H9 (cell line): ENCODE results near the gene LRFN3. TPM values are rescaled to one million over a fixed set of nuclear protein-coding genes. Genes with fewer than 3 reads are reported as not detected.
A peak's percentile ranks its signal among the peaks of the same experiment; 100 is the strongest.

Experiments used
- DNase-seq: peaks from one replicate; pipeline ENCODE4 v3.0.0-alpha.2; 2017
- H2AFZ ChIP-seq: one replicate; pipeline ENCODE4 v1.6.1; 2013; ENCODE audit warnings: mild to moderate bottlenecking, low read length, control low read depth, moderate library complexity
- H2AK5ac ChIP-seq: 2 replicates; pipeline ENCODE4 v1.6.1; 2013; ENCODE audit warnings: low read length, control low read depth, mixed read lengths; ENCODE audit not compliant: insufficient read length
- H2BK120ac ChIP-seq: one replicate; pipeline ENCODE4 v1.6.1; 2013; ENCODE audit warnings: low read depth, mild to moderate bottlenecking, low read length, control low read depth, inconsistent platforms; ENCODE audit not compliant: poor library complexity, severe bottlenecking
- H2BK12ac ChIP-seq: 2 replicates; pipeline ENCODE4 v1.6.1; 2013; ENCODE audit warnings: low read length, control low read depth, mixed read lengths, low read depth; ENCODE audit not compliant: insufficient read length
- H2BK15ac ChIP-seq: 2 replicates; pipeline ENCODE4 v1.6.1; 2013; ENCODE audit warnings: low read depth, low read length, control low read depth
- H2BK20ac ChIP-seq: one replicate; pipeline ENCODE4 v1.6.1; 2013; ENCODE audit warnings: low read depth, mild to moderate bottlenecking, low read length, control low read depth, inconsistent platforms; ENCODE audit not compliant: poor library complexity, severe bottlenecking
- H2BK5ac ChIP-seq: 2 replicates; pipeline ENCODE4 v1.6.1; 2013; ENCODE audit warnings: low read length, control low read depth, mixed read lengths; ENCODE audit not compliant: insufficient read length
- H3K14ac ChIP-seq: 2 replicates; pipeline ENCODE4 v1.6.1; 2013; ENCODE audit warnings: low read length, control low read depth; ENCODE audit not compliant: insufficient read depth
- H3K18ac ChIP-seq: 2 replicates; pipeline ENCODE4 v1.6.1; 2013; ENCODE audit warnings: low read depth, mild to moderate bottlenecking, mixed read lengths, low read length, control low read depth; ENCODE audit not compliant: insufficient read length
- H3K23ac ChIP-seq: 2 replicates; pipeline ENCODE4 v1.6.1; 2013; ENCODE audit warnings: low read length, control low read depth, mixed read lengths, low read depth; ENCODE audit not compliant: insufficient read length
- H3K23me2 ChIP-seq: 2 replicates; pipeline ENCODE4 v1.6.1; 2013; ENCODE audit warnings: low read depth, mild to moderate bottlenecking, mixed read lengths, low read length, control low read depth; ENCODE audit not compliant: insufficient read length, poor library complexity, severe bottlenecking
- H3K27ac ChIP-seq: 2 replicates; pipeline ENCODE4 v1.5.1; 2013; ENCODE audit warnings: low read length, control low read depth, mixed read lengths, low read depth; ENCODE audit not compliant: insufficient read length
- H3K27me3 ChIP-seq: 2 replicates; pipeline ENCODE4 v1.6.1; 2013; ENCODE audit warnings: low read length, control low read depth, inconsistent platforms; ENCODE audit not compliant: insufficient read depth
- H3K4ac ChIP-seq: 2 replicates; pipeline ENCODE4 v1.6.1; 2013; ENCODE audit warnings: low read depth, mild to moderate bottlenecking, control low read depth, inconsistent platforms, low read length, moderate library complexity
- H3K4me1 ChIP-seq: 2 replicates; pipeline ENCODE4 v1.6.1; 2013; ENCODE audit warnings: low read length, control low read depth, inconsistent platforms; ENCODE audit not compliant: insufficient read depth
- H3K4me2 ChIP-seq: 2 replicates; pipeline ENCODE4 v1.6.1; 2013; ENCODE audit warnings: low read length, control low read depth, mixed read lengths; ENCODE audit not compliant: insufficient read length, insufficient read depth
- H3K56ac ChIP-seq: 2 replicates; pipeline ENCODE4 v1.6.1; 2013; ENCODE audit warnings: low read depth, mild to moderate bottlenecking, mixed read lengths, low read length, control low read depth; ENCODE audit not compliant: insufficient read length
- H3K79me1 ChIP-seq: 2 replicates; pipeline ENCODE4 v1.6.1; 2013; ENCODE audit warnings: low read depth, mild to moderate bottlenecking, moderate library complexity, low read length, control low read depth, inconsistent platforms; ENCODE audit not compliant: insufficient read depth, poor library complexity, severe bottlenecking
- H3K79me2 ChIP-seq: 2 replicates; pipeline ENCODE4 v1.6.1; 2013; ENCODE audit warnings: low read length, control low read depth, inconsistent platforms; ENCODE audit not compliant: insufficient read depth
- H3K9ac ChIP-seq: 2 replicates; pipeline ENCODE4 v1.6.1; 2013; ENCODE audit warnings: low read length, control low read depth, mixed read lengths; ENCODE audit not compliant: insufficient read length; ENCODE audit errors: extremely low read depth
- H3K9me3 ChIP-seq: one replicate; pipeline ENCODE4 v1.6.1; 2013; ENCODE audit warnings: low read depth, low read length, inconsistent platforms; ENCODE audit not compliant: control insufficient read depth
- H3T11ph ChIP-seq: one replicate; pipeline ENCODE4 v1.6.1; 2013; ENCODE audit warnings: mild to moderate bottlenecking, low read length, control low read depth, inconsistent platforms
- H4K20me1 ChIP-seq: one replicate; pipeline ENCODE4 v1.6.1; 2013; ENCODE audit not compliant: control insufficient read depth, insufficient read length, insufficient read depth
- H4K5ac ChIP-seq: 2 replicates; pipeline ENCODE4 v1.6.1; 2013; ENCODE audit warnings: low read depth, mild to moderate bottlenecking, mixed read lengths, low read length, control low read depth; ENCODE audit not compliant: insufficient read length
- H4K8ac ChIP-seq: replicated peaks from 2 replicates; pipeline ENCODE4 v1.6.1; 2013; ENCODE audit warnings: low read length, control low read depth, mixed read lengths, low read depth; ENCODE audit not compliant: insufficient read length
- H4K91ac ChIP-seq: 2 replicates; pipeline ENCODE4 v1.6.1; 2013; ENCODE audit warnings: low read depth, mild to moderate bottlenecking, moderate library complexity, mixed read lengths, low read length, control low read depth; ENCODE audit not compliant: insufficient read length
- H3K27ac Mint-ChIP-seq, 3 experiments: 2 replicates in 2 of 3; 3 replicates in 1 of 3; pipeline ENCODE4 v1.8.0; 2020 to 2021; ENCODE audit warnings: mixed read lengths in 3 of 3, mild to moderate bottlenecking in 1 of 3, moderate library complexity in 1 of 3
- H3K27me3 Mint-ChIP-seq: 2 replicates; pipeline ENCODE4 v1.8.0; 2021; ENCODE audit warnings: low read depth, mild to moderate bottlenecking, moderate library complexity, mixed read lengths
- H3K36me3 Mint-ChIP-seq, 3 experiments: 2 replicates in 2 of 3; 3 replicates in 1 of 3; pipeline ENCODE4 v1.8.0; 2020 to 2021; ENCODE audit warnings: low read depth in 3 of 3, mixed read lengths in 3 of 3; ENCODE audit not compliant: insufficient read depth in 1 of 3
- H3K4me1 Mint-ChIP-seq, 2 experiments: 2 replicates each; pipeline ENCODE4 v1.8.0; 2020; ENCODE audit warnings: mixed read lengths in 2 of 2
- H3K4me3 Mint-ChIP-seq, 2 experiments: 2 replicates in 1 of 2; 3 replicates in 1 of 2; pipeline ENCODE4 v1.8.0; 2020 to 2021; ENCODE audit warnings: mild to moderate bottlenecking in 2 of 2, mixed read lengths in 2 of 2, moderate library complexity in 1 of 2
- H3K9me3 Mint-ChIP-seq, 2 experiments: 2 replicates in 1 of 2; 3 replicates in 1 of 2; pipeline ENCODE4 v1.8.0; 2020; ENCODE audit warnings: mild to moderate bottlenecking in 2 of 2, mixed read lengths in 2 of 2, moderate library complexity in 1 of 2
- CTCF ChIP-seq: fragments of 200-600 bp; sonication (generic); conservative IDR thresholded peaks from 3 replicates; pipeline ENCODE4 v1.8.0; 2021; ENCODE audit warnings: antibody characterized with exemption, mild to moderate bottlenecking
- WGBS: extraction: QIAGEN DNeasy Blood & Tissue Kit; methylation state at CpG from one replicate; pipeline ENCODE4 v1.1.7; 2013; ENCODE audit warnings: missing lambda C conversion rate, low lambda C conversion rate, mixed read lengths; ENCODE audit not compliant: insufficient read length; ENCODE audit errors: extremely low coverage; 5-methylcytosine and 5-hydroxymethylcytosine counted together
- total RNA-seq: library from RNA; stranded (reverse); gene quantifications from 2 replicates; pipeline ENCODE4 v1.2.1, GENCODE V29; 2021

Gene LRFN3
- total RNA-seq, 1 experiment from 2014 or later: 20.5 TPM

- Histone ChIP-seq H3K23me2 (no peaks in the 10 kb centered on the region), H2BK15ac (no peak overlapping the region), H3K56ac (no peak overlapping the region), H4K20me1 (no peaks in the 10 kb centered on the region), H3K4ac (no peak overlapping the region), H3K14ac (no peak overlapping the region), H3K27ac (no peak overlapping the region), H2BK120ac (no peak overlapping the region), H3K79me2 (no peaks in the 10 kb centered on the region), H3K79me1 (no peaks in the 10 kb centered on the region), H3K4me1 (no peaks in the 10 kb centered on the region), H4K5ac (no peak overlapping the region), H2BK12ac (no peak overlapping the region), H3K23ac (no peak overlapping the region), H4K8ac (no peak overlapping the region), H3K4me2 (peak overlapping the region; percentile 59), H2BK20ac (no peak overlapping the region), H2AFZ (no peak overlapping the region), H4K91ac (no peak overlapping the region), H2BK5ac (no peak overlapping the region), H3K9me3 (no peaks in the 10 kb centered on the region), H2AK5ac (no peak overlapping the region), H3K18ac (no peak overlapping the region), H3K27me3 (no peaks in the 10 kb centered on the region; the same call in 1 of the 2 replicates), H3T11ph (no peak overlapping the region), H3K9ac (no peak overlapping the region)
- peaks cover 4 to 9% of the 10 kb centered on the region in 2 experiments for H3K4me1 Mint-ChIP-seq
- no peaks in the 10 kb centered on the region; a peak in 2 of 5 replicates for H3K9me3 Mint-ChIP-seq
- peaks cover 78% of the 10 kb centered on the region for H3K27me3 Mint-ChIP-seq
- TF ChIP-seq CTCF: no peak
- DNase-seq: peak; percentile 76
- no CpG with 5 or more reads among the region's 54 CpGs for WGBS
- no peaks in the 10 kb centered on the region; a peak in 1 of 7 replicates for H3K36me3 Mint-ChIP-seq
- peak overlapping the region; percentile 71 to 92 for H3K4me3 Mint-ChIP-seq
- peak overlapping the region in 1 of 3 experiments; percentile 43; a peak in 1 of 7 replicates for H3K27ac Mint-ChIP-seq
Measured at GRCh38 chr19:35986664-35987570, 50.7 kb downstream of the LRFN3 start.
